Mesenchymal stem cell (in vitro differentiated cells and primary cell): Measurements from ENCODE around the gene OPN1LW.

ENCODE experiments used
- DNase-seq: peaks from one replicate; pipeline ENCODE4 v3.0.0-alpha.2; 2013
- H2AFZ ChIP-seq: one replicate; pipeline ENCODE4 v1.6.1; 2013; ENCODE audit warnings: low read depth, mild to moderate bottlenecking, control low read depth, inconsistent platforms, low read length, moderate library complexity
- H2AK5ac ChIP-seq: 2 replicates; pipeline ENCODE4 v1.6.1; 2013; ENCODE audit warnings: low read length, moderate library complexity, mild to moderate bottlenecking, inconsistent platforms; ENCODE audit not compliant: severe bottlenecking
- H2BK120ac ChIP-seq: one replicate; pipeline ENCODE4 v1.6.1; 2013; ENCODE audit warnings: low read depth, mild to moderate bottlenecking, inconsistent platforms, low read length, moderate library complexity
- H2BK12ac ChIP-seq, 2 experiments: one replicate each; pipeline ENCODE4 v1.6.1; 2013; ENCODE audit warnings: inconsistent platforms in 2 of 2, low read length in 2 of 2, mild to moderate bottlenecking in 2 of 2, moderate library complexity in 2 of 2, control low read depth in 1 of 2
- H2BK15ac ChIP-seq: one replicate; pipeline ENCODE4 v1.6.1; 2013; ENCODE audit warnings: mild to moderate bottlenecking, low read depth, inconsistent platforms; ENCODE audit not compliant: poor library complexity, severe bottlenecking
- H2BK5ac ChIP-seq: 2 replicates; pipeline ENCODE4 v1.6.1; 2013; ENCODE audit warnings: low read depth, mild to moderate bottlenecking, low read length, control low read depth, inconsistent platforms; ENCODE audit not compliant: poor library complexity, severe bottlenecking
- H3K14ac ChIP-seq, 2 experiments: one replicate each; pipeline ENCODE4 v1.6.1; 2013; ENCODE audit warnings: inconsistent platforms in 2 of 2, low read length in 2 of 2, control low read depth in 1 of 2, mild to moderate bottlenecking in 1 of 2, moderate library complexity in 1 of 2
- H3K18ac ChIP-seq, 2 experiments: one replicate each; pipeline ENCODE4 v1.6.1; 2013; ENCODE audit warnings: inconsistent platforms in 2 of 2, low read length in 2 of 2, control low read depth in 1 of 2, low read depth in 1 of 2, mild to moderate bottlenecking in 1 of 2
- H3K23ac ChIP-seq, 2 experiments: one replicate each; pipeline ENCODE4 v1.6.1; 2013; ENCODE audit warnings: inconsistent platforms in 2 of 2, low read length in 2 of 2, mild to moderate bottlenecking in 2 of 2, moderate library complexity in 2 of 2, control low read depth in 1 of 2
- H3K27ac ChIP-seq: 2 replicates; pipeline ENCODE4 v1.5.1; 2013; ENCODE audit warnings: mild to moderate bottlenecking, moderate library complexity, low read length, control low read depth, inconsistent platforms; ENCODE audit not compliant: poor library complexity, severe bottlenecking
- H3K27me3 ChIP-seq, 2 experiments: 2 replicates each; pipeline versions ENCODE4 v1.6.1 to v1.7.0; 2013; ENCODE audit warnings: low read length in 2 of 2, mild to moderate bottlenecking in 2 of 2, moderate library complexity in 2 of 2, control low read depth in 1 of 2, inconsistent platforms in 1 of 2; ENCODE audit not compliant: control insufficient read depth in 1 of 2, insufficient read depth in 1 of 2
- H3K36me3 ChIP-seq, 2 experiments: 2 replicates each; pipeline versions ENCODE4 v1.6.1 to v1.7.0; 2013; ENCODE audit warnings: low read length in 2 of 2, control low read depth in 1 of 2, inconsistent platforms in 1 of 2, low read depth in 1 of 2, mild to moderate bottlenecking in 1 of 2; ENCODE audit not compliant: insufficient read depth in 2 of 2, control insufficient read depth in 1 of 2
- H3K4ac ChIP-seq, 2 experiments: one replicate each; pipeline ENCODE4 v1.6.1; 2013; ENCODE audit warnings: inconsistent platforms in 2 of 2, low read length in 2 of 2, mild to moderate bottlenecking in 2 of 2, moderate library complexity in 2 of 2, control low read depth in 1 of 2, low read depth in 1 of 2
- H3K4me1 ChIP-seq: 2 replicates; pipeline ENCODE4 v1.6.1; 2013; ENCODE audit warnings: low read depth, low read length, control low read depth; ENCODE audit not compliant: control insufficient read depth, insufficient read depth
- H3K4me2 ChIP-seq: 2 replicates; pipeline ENCODE4 v1.6.1; 2013; ENCODE audit warnings: low read length, mild to moderate bottlenecking, inconsistent platforms; ENCODE audit not compliant: poor library complexity, severe bottlenecking
- H3K4me3 ChIP-seq, 2 experiments: 2 replicates each; pipeline versions ENCODE4 v1.5.1 to v1.7.0; 2013; ENCODE audit warnings: low read length in 2 of 2, mild to moderate bottlenecking in 2 of 2, control low read depth in 1 of 2, low read depth in 1 of 2; ENCODE audit not compliant: insufficient read depth in 1 of 2
- H3K79me1 ChIP-seq: replicated peaks from 2 replicates; pipeline ENCODE4 v1.6.1; 2013; ENCODE audit warnings: mild to moderate bottlenecking, control low read depth, low read length, inconsistent platforms; ENCODE audit not compliant: poor library complexity, severe bottlenecking
- H3K9ac ChIP-seq: 2 replicates; pipeline ENCODE4 v1.7.0; 2013; ENCODE audit warnings: mild to moderate bottlenecking, low read length, moderate library complexity
- H3K9me3 ChIP-seq: 2 replicates; pipeline ENCODE4 v1.7.0; 2013; ENCODE audit warnings: mild to moderate bottlenecking, low read length; ENCODE audit not compliant: control insufficient read depth
- H4K8ac ChIP-seq: one replicate; pipeline ENCODE4 v1.6.1; 2013; ENCODE audit warnings: inconsistent platforms, mild to moderate bottlenecking, low read length, moderate library complexity
- H4K91ac ChIP-seq: one replicate; pipeline ENCODE4 v1.6.1; 2013; ENCODE audit warnings: mild to moderate bottlenecking, low read length, inconsistent platforms
- WGBS: methylation state at CpG from one replicate; pipeline ENCODE4 v1.1.7; 2013; ENCODE audit warnings: mixed read lengths; 5-methylcytosine and 5-hydroxymethylcytosine counted together

Gene OPN1LW

DNA sequence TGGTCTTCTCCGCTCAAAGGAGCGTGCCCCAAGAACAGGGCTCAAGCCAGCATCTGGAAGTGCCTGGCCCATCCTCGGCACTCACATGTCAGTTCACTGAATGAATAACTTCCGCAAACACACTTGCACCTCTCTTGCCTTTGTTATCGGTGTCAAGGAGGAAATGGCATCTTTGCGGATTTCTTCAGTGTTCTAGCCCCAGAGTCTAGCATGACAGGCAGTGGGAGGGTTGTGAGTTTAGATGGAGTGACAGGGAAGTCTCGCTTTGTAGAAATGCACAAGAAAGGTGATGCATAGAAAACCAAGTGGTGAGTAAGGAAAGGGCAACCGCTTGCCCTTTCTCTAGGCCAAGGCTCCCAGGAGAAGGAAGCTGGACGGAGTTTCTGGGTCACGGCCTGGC is 29.0 kb upstream of the OPN1LW start:
- H2BK12ac ChIP-seq: no peak overlapping the region
- H2AK5ac ChIP-seq: no peak overlapping the region
- DNase-seq: no peak
- H2BK5ac ChIP-seq: no peak overlapping the region
- no peak overlapping the region for H4K91ac ChIP-seq
- no peak overlapping the region for H3K4me3 ChIP-seq
- H2BK15ac ChIP-seq: no peak overlapping the region
- H3K18ac ChIP-seq: no peak overlapping the region
- H3K79me1 ChIP-seq: no peaks in the 10 kb centered on the region
- no peak overlapping the region for H3K23ac ChIP-seq
- no peak overlapping the region for H4K8ac ChIP-seq
- H3K36me3 ChIP-seq: no peaks in the 10 kb centered on the region
- H3K14ac ChIP-seq: no peak overlapping the region
- H2AFZ ChIP-seq: no peak overlapping the region
- peaks cover 15 to 49% of the 10 kb centered on the region in 2 experiments for H3K27me3 ChIP-seq
- WGBS: 92% methylated on average over 10 of the region's 10 CpGs
- no peak overlapping the region for H2BK120ac ChIP-seq
- no peak overlapping the region for H3K9ac ChIP-seq
- peaks cover 8% of the 10 kb centered on the region for H3K9me3 ChIP-seq
- no peak overlapping the region for H3K4me2 ChIP-seq
- no peak overlapping the region for H3K4ac ChIP-seq
- no peaks in the 10 kb centered on the region for H3K4me1 ChIP-seq
- no peak overlapping the region for H3K27ac ChIP-seq

DNA sequence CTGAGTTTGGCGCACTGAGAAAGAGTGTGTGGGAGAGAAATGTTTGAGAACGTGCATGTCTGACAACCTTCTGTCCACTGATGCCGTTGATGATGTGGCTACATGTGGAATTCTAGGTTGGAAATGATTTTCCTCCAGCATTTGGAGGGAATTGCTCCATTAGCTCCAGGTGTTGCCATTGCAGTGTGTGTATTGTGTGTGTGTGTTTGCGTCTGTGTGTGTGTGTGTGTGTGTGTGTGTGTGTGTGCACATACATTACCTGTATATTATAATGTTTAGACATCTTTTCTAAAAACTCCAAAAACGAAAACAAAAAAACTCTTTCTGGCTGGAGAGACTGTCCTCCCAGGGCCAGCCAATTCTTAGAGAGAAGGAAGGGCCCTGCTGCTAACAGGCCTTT is 28.3 kb upstream of the OPN1LW start:
- Histone ChIP-seq H3K18ac (no peak overlapping the region), H2BK120ac (no peak overlapping the region), H3K79me1 (no peaks in the 10 kb centered on the region), H3K4me2 (no peak overlapping the region), H3K27me3 (peaks cover 15 to 49% of the 10 kb centered on the region in 2 experiments), H2BK12ac (no peak overlapping the region), H4K91ac (no peak overlapping the region), H4K8ac (no peak overlapping the region), H3K14ac (no peak overlapping the region), H3K36me3 (no peaks in the 10 kb centered on the region), H2AK5ac (no peak overlapping the region), H3K23ac (no peak overlapping the region), H2BK15ac (no peak overlapping the region), H2BK5ac (no peak overlapping the region), H3K9me3 (peaks cover 5% of the 10 kb centered on the region), H3K27ac (no peak overlapping the region), H3K9ac (no peak overlapping the region), H2AFZ (no peak overlapping the region), H3K4ac (no peak overlapping the region), H3K4me3 (no peak overlapping the region), H3K4me1 (no peaks in the 10 kb centered on the region)
- WGBS: 91% methylated on average over 4 of the region's 5 CpGs
- DNase-seq: no peak

DNA sequence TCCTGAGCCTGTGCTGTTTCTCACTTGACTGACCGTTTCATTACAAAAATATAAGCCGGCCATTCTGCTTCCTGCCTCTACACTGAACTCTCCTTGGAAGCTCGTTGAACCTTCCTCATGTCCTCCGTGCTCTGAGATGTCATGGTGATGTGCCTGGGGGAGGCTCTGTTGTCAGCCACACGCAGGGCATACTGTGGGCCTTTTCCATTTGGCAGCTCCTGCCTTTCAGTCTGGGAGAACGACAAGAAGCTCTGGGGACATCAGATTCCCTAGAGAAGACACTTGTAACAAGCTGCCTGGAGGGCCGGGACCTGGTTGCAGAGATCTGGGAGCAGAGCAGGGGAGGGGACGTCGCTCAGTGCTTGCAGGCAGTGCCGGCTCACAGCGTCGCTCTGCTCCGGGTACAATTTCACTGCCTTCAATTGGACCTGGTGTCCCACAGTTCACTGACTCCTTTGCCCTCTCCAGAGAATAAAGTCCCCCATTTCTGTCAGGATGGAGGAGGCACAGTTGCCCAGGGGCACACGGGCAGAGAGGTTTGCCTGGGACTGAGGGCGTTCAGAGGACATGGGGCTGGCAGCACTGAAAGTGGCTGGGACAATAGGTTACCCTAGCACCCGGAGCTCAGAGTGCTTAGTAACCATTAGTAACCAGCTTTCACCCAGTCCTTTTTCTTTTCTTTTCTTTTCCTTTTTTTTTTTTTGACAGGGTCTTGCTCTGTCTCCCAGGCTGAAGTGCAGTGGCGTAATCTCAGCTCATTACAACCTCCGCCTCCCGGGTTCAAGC is 27.4 kb upstream of the OPN1LW start:
- H2BK12ac ChIP-seq: no peak overlapping the region
- H4K8ac ChIP-seq: no peak overlapping the region
- no peak overlapping the region for H2BK15ac ChIP-seq
- peaks cover 15 to 49% of the 10 kb centered on the region in 2 experiments for H3K27me3 ChIP-seq
- H2AFZ ChIP-seq: no peak overlapping the region
- H3K14ac ChIP-seq: no peak overlapping the region
- H4K91ac ChIP-seq: no peak overlapping the region
- DNase-seq: no peak
- H2AK5ac ChIP-seq: no peak overlapping the region
- H3K36me3 ChIP-seq: no peaks in the 10 kb centered on the region
- H3K18ac ChIP-seq: no peak overlapping the region
- H3K9ac ChIP-seq: no peak overlapping the region
- H3K4me3 ChIP-seq: no peak overlapping the region
- H3K9me3 ChIP-seq: peaks cover 5% of the 10 kb centered on the region
- no peak overlapping the region for H2BK5ac ChIP-seq
- no peak overlapping the region for H3K23ac ChIP-seq
- no peak overlapping the region for H3K4me2 ChIP-seq
- no peak overlapping the region for H3K27ac ChIP-seq
- H3K79me1 ChIP-seq: no peaks in the 10 kb centered on the region
- 83% methylated on average over 13 of the region's 19 CpGs for WGBS
- no peak overlapping the region for H2BK120ac ChIP-seq
- H3K4ac ChIP-seq: no peak overlapping the region
- no peaks in the 10 kb centered on the region for H3K4me1 ChIP-seq

DNA sequence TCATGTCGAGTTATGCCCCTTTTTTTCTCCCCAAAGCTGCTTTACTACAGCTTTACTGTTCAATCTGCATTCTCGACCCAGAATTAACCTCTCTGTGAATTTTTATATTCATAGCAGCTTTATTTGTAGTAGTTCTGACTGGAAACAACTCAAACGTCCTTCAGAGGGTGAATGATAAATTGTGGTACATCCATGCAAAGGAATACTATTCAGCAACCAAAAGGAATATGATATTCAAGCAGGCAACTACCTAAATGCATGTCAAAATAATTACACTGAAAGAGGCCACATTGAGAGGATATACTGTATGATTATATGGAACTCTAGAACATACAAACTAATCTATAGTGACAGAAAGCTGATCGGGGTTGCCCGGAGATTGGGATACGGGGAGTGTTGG is 26.5 kb upstream of the OPN1LW start:
- Histone ChIP-seq H2AK5ac (no peak overlapping the region), H3K9ac (no peak overlapping the region), H2BK120ac (no peak overlapping the region), H4K91ac (no peak overlapping the region), H2BK5ac (no peak overlapping the region), H3K27me3 (peaks cover 15 to 56% of the 10 kb centered on the region in 2 experiments), H3K4ac (no peak overlapping the region), H3K4me2 (no peak overlapping the region), H2BK15ac (no peak overlapping the region), H3K4me1 (no peaks in the 10 kb centered on the region), H3K23ac (no peak overlapping the region), H3K27ac (no peak overlapping the region), H3K4me3 (no peak overlapping the region), H4K8ac (no peak overlapping the region), H3K9me3 (peaks cover 5% of the 10 kb centered on the region), H3K36me3 (no peaks in the 10 kb centered on the region), H3K14ac (no peak overlapping the region), H3K79me1 (no peaks in the 10 kb centered on the region), H3K18ac (no peak overlapping the region), H2BK12ac (no peak overlapping the region), H2AFZ (no peak overlapping the region)
- no peak for DNase-seq
- WGBS: 92% methylated on average over 3 of the region's 6 CpGs
